HT1080 (cell line): ENCODE measurements around the gene GABARAPL1. TPM values are rescaled to one million over a fixed set of nuclear protein-coding genes. Genes with fewer than 3 reads are reported as not detected.

ENCODE experiments used
- total RNA-seq: library from RNA; depleted of rRNA; stranded (reverse); fragments of >200 nt; shearing (Covaris generic); gene quantifications from 2 replicates; pipeline ENCODE4 v1.2.3, GENCODE V29; 2014; rRNA removed

GABARAPL1 gene
- total RNA-seq, 1 experiment from 2014 or later: 3.9 TPM

Other genes with a start within 250 kb of the GABARAPL1 start
- not detected in 2 replicates for gene CLEC12A, start 241.5 kb upstream of the GABARAPL1 start, total RNA-seq
- not detected in 2 replicates for gene CLEC1B, start 213.8 kb upstream of the GABARAPL1 start, total RNA-seq
- gene CLEC12B, start 202.2 kb upstream of the GABARAPL1 start, total RNA-seq: 0.21 TPM in 1 of 2 replicates, not detected in the other
- gene CLEC9A, start 182.2 kb upstream of the GABARAPL1 start, total RNA-seq: not detected in 2 replicates
- gene CLEC1A, start 113.9 kb upstream of the GABARAPL1 start, total RNA-seq: not detected in 2 replicates
- not detected in 2 replicates for gene CLEC7A, start 82.7 kb upstream of the GABARAPL1 start, total RNA-seq
- gene OLR1, start 40.7 kb upstream of the GABARAPL1 start, total RNA-seq: not detected in 2 replicates
- 0.07 TPM in 1 of 2 replicates, not detected in the other for gene TMEM52B, start 33.8 kb upstream of the GABARAPL1 start, total RNA-seq
- under 0.01 TPM in 1 of 2 replicates, not detected in the other for gene KLRD1, start 95.0 kb downstream of the GABARAPL1 start, total RNA-seq
- gene KLRK1, start 177.2 kb downstream of the GABARAPL1 start, total RNA-seq: not detected in 2 replicates
- gene KLRC4, start 196.9 kb downstream of the GABARAPL1 start, total RNA-seq: not detected in 2 replicates
- gene KLRC3, start 207.7 kb downstream of the GABARAPL1 start, total RNA-seq: not detected in 2 replicates
- not detected in 2 replicates for gene KLRC2, start 223.1 kb downstream of the GABARAPL1 start, total RNA-seq
- 0.71 TPM in 1 of 2 replicates, not detected in the other for gene KLRC1, start 240.5 kb downstream of the GABARAPL1 start, total RNA-seq